ENCODE measurements around the gene RER1. TPM values are rescaled to one million over a fixed set of nuclear protein-coding genes. Genes with fewer than 3 reads are reported as not detected.

The RER1 gene
- total RNA-seq, 1 donor from 2014 or later, result 197 TPM

- no peak overlapping the region for H3K27ac ChIP-seq (ENCODE audit: low read depth, low read length)
- no peak overlapping the region for H3K27ac Mint-ChIP-seq (ENCODE audit: unreplicated experiment)
- DNase-seq (ENCODE audit: low read depth) (no peak), FAIRE-seq (no peak)
- no peak overlapping the region for H3K4me2 ChIP-seq (ENCODE audit: low read length)
- H3K9me3 ChIP-seq (ENCODE audit: insufficient read depth, low read depth, low read length), result no peaks in the 10 kb centered on the region
- no peaks in the 10 kb centered on the region for H4K20me1 ChIP-seq (ENCODE audit: insufficient read depth, low read length)
- peaks cover 17% of the 10 kb centered on the region for H3K27me3 ChIP-seq (ENCODE audit: insufficient read depth, low read length)
- no peaks in the 10 kb centered on the region for H3K79me2 ChIP-seq (ENCODE audit: insufficient read depth, low read length)
- peaks cover 27% of the 10 kb centered on the region for H3K27me3 Mint-ChIP-seq (ENCODE audit: low read depth, unreplicated experiment)
- H3K36me3 ChIP-seq (ENCODE audit: insufficient read depth, low read length), result no peaks in the 10 kb centered on the region
- H3K36me3 Mint-ChIP-seq (ENCODE audit: low read depth, unreplicated experiment), result no peaks in the 10 kb centered on the region
- H3K4me3 ChIP-seq (ENCODE audit: insufficient read depth, low read depth, low read length), result no peak overlapping the region
- no peaks in the 10 kb centered on the region for H3K4me1 ChIP-seq (ENCODE audit: insufficient read depth, low read length)
- no peak overlapping the region for H3K4me3 Mint-ChIP-seq (ENCODE audit: unreplicated experiment)
- TF ChIP-seq CTCF (IDR thresholded peaks at IDR 0.05; ENCODE audit: insufficient read depth, low read depth, low read length) (no peak), EZH2 (IDR thresholded peaks at IDR 0.05; ENCODE audit: insufficient read depth, low read length) (no peak)
- no peak overlapping the region for H2AFZ ChIP-seq (ENCODE audit: low read depth, low read length)
- peaks cover 4% of the 10 kb centered on the region for H3K9me3 Mint-ChIP-seq (ENCODE audit: unreplicated experiment)
- H3K4me1 Mint-ChIP-seq (ENCODE audit: low read depth, unreplicated experiment), result no peaks in the 10 kb centered on the region
- H3K9ac ChIP-seq (ENCODE audit: low read length), result no peak overlapping the region
These were observed 38.3 kb downstream of the RER1 start for GRCh38 chr1:2429780-2430591.

- H3K4me1 Mint-ChIP-seq (ENCODE audit: low read depth, unreplicated experiment), result no peaks in the 10 kb centered on the region
- no peaks in the 10 kb centered on the region for H3K79me2 ChIP-seq (ENCODE audit: insufficient read depth, low read length)
- no peak for FAIRE-seq
- H3K27ac Mint-ChIP-seq (ENCODE audit: unreplicated experiment), result no peak overlapping the region
- H3K36me3 ChIP-seq (ENCODE audit: insufficient read depth, low read length), result no peaks in the 10 kb centered on the region
- no peak for DNase-seq (ENCODE audit: low read depth)
- peaks cover 25% of the 10 kb centered on the region for H3K27me3 Mint-ChIP-seq (ENCODE audit: low read depth, unreplicated experiment)
- H3K27ac ChIP-seq (ENCODE audit: low read depth, low read length), result no peak overlapping the region
- H3K9me3 Mint-ChIP-seq (ENCODE audit: unreplicated experiment), result peaks cover 4% of the 10 kb centered on the region
- H3K9ac ChIP-seq (ENCODE audit: low read length), result no peak overlapping the region
- no peak overlapping the region for H3K4me3 Mint-ChIP-seq (ENCODE audit: unreplicated experiment)
- TF ChIP-seq CTCF (IDR thresholded peaks at IDR 0.05; ENCODE audit: insufficient read depth, low read depth, low read length), result no peak
- no peak for TF ChIP-seq EZH2 (IDR thresholded peaks at IDR 0.05; ENCODE audit: insufficient read depth, low read length)
- H3K4me1 ChIP-seq (ENCODE audit: insufficient read depth, low read length), result no peaks in the 10 kb centered on the region
- H3K4me2 ChIP-seq (ENCODE audit: low read length), result no peak overlapping the region
- H2AFZ ChIP-seq (ENCODE audit: low read depth, low read length), result no peak overlapping the region
- no peak overlapping the region for H3K4me3 ChIP-seq (ENCODE audit: insufficient read depth, low read depth, low read length)
- peaks cover 17% of the 10 kb centered on the region for H3K27me3 ChIP-seq (ENCODE audit: insufficient read depth, low read length)
- H3K9me3 ChIP-seq (ENCODE audit: insufficient read depth, low read depth, low read length), result no peaks in the 10 kb centered on the region
- no peaks in the 10 kb centered on the region for H3K36me3 Mint-ChIP-seq (ENCODE audit: low read depth, unreplicated experiment)
- no peaks in the 10 kb centered on the region for H4K20me1 ChIP-seq (ENCODE audit: insufficient read depth, low read length)
These were observed 38.9 kb downstream of the RER1 start for GRCh38 chr1:2430592-2430973.

GRCh38 chr1:2431103-2431502, 39.5 kb downstream of the RER1 start:
- Histone ChIP-seq H3K27me3 (ENCODE audit: insufficient read depth, low read length) (peaks cover 17% of the 10 kb centered on the region), H3K9ac (ENCODE audit: low read length) (no peak overlapping the region), H3K79me2 (ENCODE audit: insufficient read depth, low read length) (no peaks in the 10 kb centered on the region), H3K36me3 (ENCODE audit: insufficient read depth, low read length) (no peaks in the 10 kb centered on the region), H4K20me1 (ENCODE audit: insufficient read depth, low read length) (no peaks in the 10 kb centered on the region), H3K9me3 (ENCODE audit: insufficient read depth, low read depth, low read length) (no peaks in the 10 kb centered on the region), H3K4me2 (ENCODE audit: low read length) (no peak overlapping the region), H3K27ac (ENCODE audit: low read depth, low read length) (no peak overlapping the region), H3K4me1 (ENCODE audit: insufficient read depth, low read length) (no peaks in the 10 kb centered on the region), H2AFZ (ENCODE audit: low read depth, low read length) (no peak overlapping the region), H3K4me3 (ENCODE audit: insufficient read depth, low read depth, low read length) (no peak overlapping the region)
- DNase-seq (ENCODE audit: low read depth) (no peak), FAIRE-seq (no peak)
- TF ChIP-seq CTCF (IDR thresholded peaks at IDR 0.05; ENCODE audit: insufficient read depth, low read depth, low read length) (no peak), EZH2 (IDR thresholded peaks at IDR 0.05; ENCODE audit: insufficient read depth, low read length) (no peak)
- Mint-ChIP-seq H3K27ac (ENCODE audit: unreplicated experiment) (no peak overlapping the region), H3K9me3 (ENCODE audit: unreplicated experiment) (peaks cover 4% of the 10 kb centered on the region), H3K36me3 (ENCODE audit: low read depth, unreplicated experiment) (no peaks in the 10 kb centered on the region), H3K4me3 (ENCODE audit: unreplicated experiment) (no peak overlapping the region), H3K27me3 (ENCODE audit: low read depth, unreplicated experiment) (peaks cover 20% of the 10 kb centered on the region), H3K4me1 (ENCODE audit: low read depth, unreplicated experiment) (no peaks in the 10 kb centered on the region)
